ENCODE results near the gene SSH2.

DNA sequence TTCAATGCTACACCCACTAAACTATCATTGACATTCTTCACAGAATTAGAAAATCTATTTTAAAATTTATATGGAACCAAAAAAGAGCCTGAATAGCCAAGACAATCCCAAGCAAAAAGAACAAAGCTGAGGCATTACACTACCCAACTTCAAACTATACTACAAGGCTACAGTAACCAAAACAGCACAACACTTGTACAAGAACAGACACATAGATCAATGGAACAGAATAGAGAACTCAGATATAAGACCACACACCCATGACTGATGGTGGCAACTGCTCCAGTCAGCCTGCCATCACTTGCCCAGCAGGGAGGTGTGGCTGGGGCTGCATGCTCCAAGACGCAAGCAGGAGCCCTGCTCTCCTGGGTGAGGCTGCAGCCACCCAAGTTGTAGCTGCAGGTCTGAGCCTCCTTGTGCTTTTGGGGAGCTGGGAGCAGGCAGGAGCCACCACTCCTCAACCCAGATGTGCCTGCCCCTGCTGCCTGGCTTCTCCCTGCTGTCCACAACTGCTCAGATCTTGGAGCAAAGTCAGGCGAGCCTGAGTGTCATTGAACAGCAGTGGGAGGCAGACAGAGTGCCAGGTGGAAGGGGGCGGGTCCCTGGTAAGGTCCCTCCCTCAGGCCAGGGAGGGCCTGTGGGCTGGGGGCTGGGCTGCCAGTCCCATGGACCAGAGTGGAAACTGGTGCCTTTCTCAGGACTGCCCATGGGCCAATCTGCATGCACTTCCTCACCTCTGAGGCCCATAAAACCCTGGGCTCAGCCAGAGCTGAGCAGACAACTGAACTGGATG lies 24.7 kb downstream of the SSH2 start:
- TF ChIP-seq, protein P1, sequence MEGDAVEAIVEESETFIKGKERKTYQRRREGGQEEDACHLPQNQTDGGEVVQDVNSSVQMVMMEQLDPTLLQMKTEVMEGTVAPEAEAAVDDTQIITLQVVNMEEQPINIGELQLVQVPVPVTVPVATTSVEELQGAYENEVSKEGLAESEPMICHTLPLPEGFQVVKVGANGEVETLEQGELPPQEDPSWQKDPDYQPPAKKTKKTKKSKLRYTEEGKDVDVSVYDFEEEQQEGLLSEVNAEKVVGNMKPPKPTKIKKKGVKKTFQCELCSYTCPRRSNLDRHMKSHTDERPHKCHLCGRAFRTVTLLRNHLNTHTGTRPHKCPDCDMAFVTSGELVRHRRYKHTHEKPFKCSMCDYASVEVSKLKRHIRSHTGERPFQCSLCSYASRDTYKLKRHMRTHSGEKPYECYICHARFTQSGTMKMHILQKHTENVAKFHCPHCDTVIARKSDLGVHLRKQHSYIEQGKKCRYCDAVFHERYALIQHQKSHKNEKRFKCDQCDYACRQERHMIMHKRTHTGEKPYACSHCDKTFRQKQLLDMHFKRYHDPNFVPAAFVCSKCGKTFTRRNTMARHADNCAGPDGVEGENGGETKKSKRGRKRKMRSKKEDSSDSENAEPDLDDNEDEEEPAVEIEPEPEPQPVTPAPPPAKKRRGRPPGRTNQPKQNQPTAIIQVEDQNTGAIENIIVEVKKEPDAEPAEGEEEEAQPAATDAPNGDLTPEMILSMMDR (IDR thresholded peaks at IDR 0.05 in 4 of 5, conservative IDR thresholded peaks at IDR 0.05 in 1 of 5) = no peak
- TF ChIP-seq POLR2A (IDR thresholded peaks at IDR 0.05) = no peak
